Heart right ventricle (tissue), 16 donors: ENCODE measurements around the gene C4orf36. TPM values are rescaled to one million over a fixed set of nuclear protein-coding genes. Genes with fewer than 3 reads are reported as not detected.

Source experiments
- ATAC-seq, 8 donors: fragments of 200-7000 bp; cut with Tn5 transposase; one replicate each; pipeline ENCODE4 v1.9.1; 2020; ENCODE audit warnings: mild to moderate bottlenecking in 8 of 8, moderate library complexity in 8 of 8, moderate number of reproducible peaks in 1 of 8
- DNase-seq, 2 donors: peaks; one replicate each; pipeline ENCODE4 v3.0.0-alpha.2; 2020
- H3K27ac ChIP-seq, 10 donors: fragments of 200-600 bp; sonication (generic) in 2 of 10; one replicate each; pipeline versions ENCODE4 v1.5.0 to v1.8.0; 2020 to 2022; ENCODE audit warnings: mild to moderate bottlenecking in 3 of 10
- H3K27me3 ChIP-seq, 7 donors: fragments of 200-600 bp; one replicate each; pipeline ENCODE4 v1.8.0; 2021 to 2022; ENCODE audit warnings: mild to moderate bottlenecking in 2 of 7
- H3K36me3 ChIP-seq, 9 donors: fragments of 200-600 bp; sonication (generic) in 1 of 9; one replicate each; pipeline versions ENCODE4 v1.5.0 to v1.8.0; 2020 to 2022; ENCODE audit warnings: mild to moderate bottlenecking in 2 of 9
- H3K4me1 ChIP-seq, 9 donors: fragments of 200-600 bp; sonication (generic) in 1 of 9; one replicate each; pipeline versions ENCODE4 v1.5.0 to v1.8.0; 2020 to 2022; ENCODE audit warnings: mild to moderate bottlenecking in 4 of 9
- H3K4me3 ChIP-seq, 10 donors: fragments of 200-600 bp; sonication (generic) in 2 of 10; one replicate each; pipeline versions ENCODE4 v1.5.0 to v1.8.0; 2020 to 2022; ENCODE audit warnings: mild to moderate bottlenecking in 7 of 10, moderate library complexity in 2 of 10
- H3K9me3 ChIP-seq, 11 donors: fragments of 200-600 bp in 10 of 11; sonication (generic) in 2 of 11; one replicate each; pipeline versions ENCODE4 v1.5.0 to v1.8.0; 2013 to 2022; ENCODE audit warnings: mild to moderate bottlenecking in 2 of 11, control low read depth in 1 of 11, moderate library complexity in 1 of 11
- WGBS, 2 donors: extraction: QIAGEN DNeasy Blood & Tissue Kit; methylation state at CpG; one replicate each; pipeline ENCODE4 v1.1.7; 2013; ENCODE audit warnings: inconsistent platforms in 1 of 2; 5-methylcytosine and 5-hydroxymethylcytosine counted together
- intact Hi-C, 10 donors: fragments of 100-400 bp; cut with DNase I; formaldehyde crosslinking; loops; one replicate each; pipeline versions ENCODE4 v1.11.1 to v1.14.2; 2022
- polyA plus RNA-seq, 2 donors: library from polyadenylated mRNA; stranded (reverse); fragments of 200-250 nt; gene quantifications; one replicate each; pipeline ENCODE4 v1.2.3, GENCODE V29; 2013
- total RNA-seq, 10 donors: library from RNA; stranded (reverse); fragmentation: NEBNext Ultra II Directional in 3 of 10; extraction: Animal tissue kit (Norgen Biotek cat#: 25700) in 3 of 10; gene quantifications; one replicate each; pipeline versions ENCODE4 v1.2.1 to v1.2.4, GENCODE V29; 2021 to 2023
- TF ChIP-seq, protein P1 (sequence below), 9 donors: fragments of 200-600 bp; sonication (generic) in 2 of 9; IDR thresholded peaks; one replicate each; pipeline versions ENCODE4 v1.5.0 to v1.8.0; 2021 to 2022; ENCODE audit warnings: antibody characterized with exemption in 9 of 9, mild to moderate bottlenecking in 5 of 9, moderate library complexity in 1 of 9
- donor health status: Arrhythmogenic right ventricular cardiomyopathy.
- donor health status: ischemic (EF 13 %, LVEDD 7.1; RV severe dilation, severe dysfunction).
- donor health status: healthy with polysubstance abuse.
- donor health status: DM: no; HTN: yes; CAD: no.
- donor health status: DM: no; HTN: no; CAD: no.
- donor health status: ischemic (EF 25% LVEDD 6.9; RV normal size, moderate dysfunction).
- donor health status: ischemic (EF 25% LVEDD 5.7; RV mildly dilated, moderate dysfunction).
- donor health status: healthy.
- donor health status: DM: yes; HTN: yes; CAD: no.
- donor health status: Ischemic cardiomyopathy.
- donor health status: ischemic (EF 35%, LVEDD 5.7; RV mildly dilated, moderate dysfunction).
- donor health status: nonischemic (EF 11% LVEDD 7.7; RV severe dilation, severe dysfunction).
- donor health status: DM: yes; HTN: yes; CAD: no.
- donor health status: PGD.
- donor health status: ischemic (EF 29% LVEDD 5.4; RV normal size, mild dysfunction).
- donor health status: nonischemic (EF 23%, LVEDD 6.1; RV moderate dilation, normal function).

C4orf36 gene
- total and polyA plus RNA-seq, 12 donors: 0.10 to 3.5 (median 1.0) TPM; not detected in 3

DNA sequence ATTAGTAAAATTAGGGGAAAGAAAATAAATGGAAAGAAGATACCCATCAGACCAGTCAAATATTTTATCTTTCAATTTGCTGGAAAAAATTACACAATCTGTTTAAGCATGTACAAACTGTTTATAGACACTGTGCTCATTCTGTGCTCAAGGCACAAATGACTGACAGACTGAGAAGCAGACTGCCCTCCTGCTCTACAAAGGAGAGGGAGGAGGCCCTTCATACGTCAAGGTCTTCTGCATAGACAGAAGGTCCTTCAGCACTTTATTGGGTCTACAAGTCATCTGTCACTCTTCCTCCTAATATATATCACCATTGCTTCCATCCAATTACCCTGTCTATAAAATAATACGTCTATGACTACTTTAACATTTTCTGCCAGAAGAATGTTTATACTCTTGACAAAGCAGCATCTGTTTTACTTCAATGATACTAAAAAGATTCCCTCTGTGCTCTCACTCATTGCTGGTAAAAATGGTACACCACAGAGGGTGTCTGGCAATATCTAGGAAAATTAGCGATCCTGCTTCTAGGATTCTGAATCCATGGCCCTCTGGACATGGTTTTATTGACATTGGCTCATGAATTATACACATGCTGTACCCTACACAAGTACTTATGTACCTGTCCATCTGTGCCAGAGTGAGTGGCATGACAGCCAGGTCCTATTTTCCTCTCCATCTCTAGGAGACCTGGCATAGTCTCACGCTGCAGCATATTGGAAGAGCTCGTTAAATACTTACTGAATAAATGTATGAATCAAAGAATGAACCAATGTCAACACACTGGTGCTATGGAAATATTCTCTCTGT is 54.3 kb downstream of the C4orf36 start:
- no peaks in the 10 kb centered on the region for H3K27me3 ChIP-seq
- no peaks in the 10 kb centered on the region for H3K36me3 ChIP-seq
- H3K9me3 ChIP-seq: no peaks in the 10 kb centered on the region
- intact Hi-C loops: no loop called here
- no peak for DNase-seq
- TF ChIP-seq, protein P1, sequence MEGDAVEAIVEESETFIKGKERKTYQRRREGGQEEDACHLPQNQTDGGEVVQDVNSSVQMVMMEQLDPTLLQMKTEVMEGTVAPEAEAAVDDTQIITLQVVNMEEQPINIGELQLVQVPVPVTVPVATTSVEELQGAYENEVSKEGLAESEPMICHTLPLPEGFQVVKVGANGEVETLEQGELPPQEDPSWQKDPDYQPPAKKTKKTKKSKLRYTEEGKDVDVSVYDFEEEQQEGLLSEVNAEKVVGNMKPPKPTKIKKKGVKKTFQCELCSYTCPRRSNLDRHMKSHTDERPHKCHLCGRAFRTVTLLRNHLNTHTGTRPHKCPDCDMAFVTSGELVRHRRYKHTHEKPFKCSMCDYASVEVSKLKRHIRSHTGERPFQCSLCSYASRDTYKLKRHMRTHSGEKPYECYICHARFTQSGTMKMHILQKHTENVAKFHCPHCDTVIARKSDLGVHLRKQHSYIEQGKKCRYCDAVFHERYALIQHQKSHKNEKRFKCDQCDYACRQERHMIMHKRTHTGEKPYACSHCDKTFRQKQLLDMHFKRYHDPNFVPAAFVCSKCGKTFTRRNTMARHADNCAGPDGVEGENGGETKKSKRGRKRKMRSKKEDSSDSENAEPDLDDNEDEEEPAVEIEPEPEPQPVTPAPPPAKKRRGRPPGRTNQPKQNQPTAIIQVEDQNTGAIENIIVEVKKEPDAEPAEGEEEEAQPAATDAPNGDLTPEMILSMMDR (IDR thresholded peaks at IDR 0.05): no peak
- no peak overlapping the region for H3K4me3 ChIP-seq
- no peak for ATAC-seq
- 76 to 84% methylated on average over 5 of the region's 5 CpGs for WGBS, 2 donors
- no peak overlapping the region for H3K27ac ChIP-seq
- peaks cover 0 to 4% (median 0%) of the 10 kb centered on the region in 9 donors for H3K4me1 ChIP-seq

DNA sequence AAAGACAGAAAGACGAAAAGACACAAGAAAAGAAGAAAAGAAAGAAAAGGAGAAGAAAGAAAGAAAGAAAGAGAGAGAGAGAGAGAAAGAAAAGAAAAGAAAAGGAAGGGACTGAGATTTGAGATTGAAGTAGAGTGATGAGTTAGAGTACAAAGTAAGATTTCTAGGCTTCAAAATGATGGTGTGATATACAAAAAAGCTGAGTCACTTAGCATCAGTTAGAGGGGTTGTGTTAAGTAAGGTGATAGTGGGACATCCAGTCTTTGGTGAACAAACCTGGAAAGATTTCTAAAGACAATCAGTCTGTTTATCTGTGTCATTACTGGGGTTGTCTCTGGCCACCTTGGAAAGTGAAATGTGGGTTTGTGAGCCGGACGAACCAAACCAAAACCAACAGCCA is 56.5 kb downstream of the C4orf36 start:
- intact Hi-C loops: no loop called here
- no peak overlapping the region for H3K27ac ChIP-seq
- 89 to 94% methylated on average over 3 of the region's 3 CpGs for WGBS, 2 donors

DNA sequence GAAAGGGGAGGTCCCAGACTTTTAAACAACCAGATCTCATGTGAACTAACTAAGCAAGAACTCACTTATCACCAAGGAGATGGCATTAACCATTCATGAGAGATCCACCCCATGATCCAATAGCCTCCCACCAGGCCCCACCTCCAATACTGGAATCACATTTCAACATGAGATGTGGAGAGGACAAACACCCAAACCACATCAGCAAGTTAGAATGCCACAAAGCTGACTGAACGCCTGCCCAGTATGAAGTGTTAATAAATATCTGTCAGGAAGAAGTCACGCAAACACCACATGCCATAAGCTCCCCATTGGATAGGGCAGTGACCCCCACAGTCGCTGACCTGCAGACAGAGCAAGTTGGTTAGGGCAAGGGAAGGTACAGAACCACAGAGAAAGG is 57.3 kb downstream of the C4orf36 start:
- Histone ChIP-seq H3K27me3 (no peaks in the 10 kb centered on the region), H3K9me3 (peaks cover 0 to 6% (median 2%) of the 10 kb centered on the region in 11 donors), H3K27ac (no peak overlapping the region), H3K4me1 (peaks cover 0 to 4% (median 0%) of the 10 kb centered on the region in 9 donors), H3K4me3 (no peak overlapping the region), H3K36me3 (peaks cover 0 to 14% (median 0%) of the 10 kb centered on the region in 9 donors)
- TF ChIP-seq, protein P1 (IDR thresholded peaks at IDR 0.05): no peak
- intact Hi-C loops: no loop called here
- DNase-seq (no peak), ATAC-seq (no peak)
- WGBS, 2 donors: 89 to 94% methylated on average over 3 of the region's 3 CpGs

More for the DNA sequence above, 56.5 kb downstream of the C4orf36 start:
- Histone ChIP-seq H3K9me3 (no peaks in the 10 kb centered on the region), H3K27me3 (no peaks in the 10 kb centered on the region), H3K4me3 (no peak overlapping the region), H3K4me1 (peaks cover 0 to 4% (median 0%) of the 10 kb centered on the region in 9 donors), H3K36me3 (peaks cover 0 to 6% (median 0%) of the 10 kb centered on the region in 9 donors)
- TF ChIP-seq, protein P1 (IDR thresholded peaks at IDR 0.05): no peak
- no peak for ATAC-seq
- DNase-seq: no peak

DNA sequence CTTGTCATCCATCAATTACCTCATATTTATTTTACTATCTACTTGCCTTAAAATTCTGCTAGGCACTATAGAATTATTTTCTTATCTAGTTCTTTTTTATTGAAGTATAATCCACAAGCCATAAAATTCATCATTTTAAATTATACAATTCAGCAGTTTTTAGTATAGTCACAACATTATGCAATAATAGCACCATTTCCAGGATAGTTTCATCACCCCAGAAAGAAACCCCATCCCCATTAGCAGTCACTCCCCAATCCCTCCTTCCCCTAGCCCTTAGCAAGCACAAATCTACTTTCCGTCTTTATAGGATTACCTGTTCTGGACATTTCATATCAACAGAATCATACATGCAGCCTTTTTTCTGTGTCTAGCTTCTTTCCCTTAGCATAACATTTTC is 58.6 kb downstream of the C4orf36 start:
- peaks cover 0 to 4% (median 0%) of the 10 kb centered on the region in 9 donors for H3K4me1 ChIP-seq
- intact Hi-C loops: no loop called here
- peaks cover 0 to 18% (median 0%) of the 10 kb centered on the region in 9 donors for H3K36me3 ChIP-seq
- no peak overlapping the region for H3K4me3 ChIP-seq
- TF ChIP-seq, protein P1 (IDR thresholded peaks at IDR 0.05): no peak
- DNase-seq (no peak), ATAC-seq (no peak)
- peaks cover 0 to 11% (median 2%) of the 10 kb centered on the region in 11 donors for H3K9me3 ChIP-seq
- WGBS, 2 donors: 92 to 94% methylated on average over 1 of the region's 1 CpG
- H3K27me3 ChIP-seq: no peaks in the 10 kb centered on the region
- no peak overlapping the region for H3K27ac ChIP-seq
